ENCODE results near the gene ODR4. TPM values are rescaled to one million over a fixed set of nuclear protein-coding genes. Genes with fewer than 3 reads are reported as not detected.
A peak's percentile ranks its signal among the peaks of the same experiment; 100 is the strongest.

ODR4 gene
- total and polyA plus RNA-seq, 2 experiments from 2014 or later = 22.8 to 29.2 TPM

DNA sequence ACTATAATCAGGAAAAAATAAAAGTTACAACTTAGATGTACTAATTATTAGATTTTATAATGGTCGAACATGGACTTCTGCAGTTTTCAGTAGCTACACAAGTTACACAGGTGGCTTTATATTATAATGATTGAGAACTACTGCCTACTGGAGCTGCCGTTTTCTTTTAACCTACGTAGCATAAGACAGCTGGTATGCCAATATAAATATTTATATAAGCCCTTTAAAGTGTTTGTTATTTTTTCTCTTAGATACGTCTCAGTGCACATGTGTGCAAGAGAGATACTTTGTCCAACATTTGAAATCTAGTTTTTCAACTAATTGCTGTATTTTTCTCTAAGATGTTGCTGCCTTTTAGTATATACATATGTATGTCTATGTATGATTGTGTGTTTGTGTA lies 42.9 kb downstream of the ODR4 start:
- Histone ChIP-seq H3K27ac (no peak overlapping the region), H2AFZ (no peak overlapping the region), H3K4me2 (no peak overlapping the region), H3K4me3 (no peak overlapping the region), H3K9me3 (ENCODE audit: low read depth) (no peaks in the 10 kb centered on the region), H4K20me1 (ENCODE audit: insufficient read depth, poor library complexity, severe bottlenecking) (no peaks in the 10 kb centered on the region), H3K27me3 (no peaks in the 10 kb centered on the region), H3K9me2 (replicated peaks; ENCODE audit: insufficient read depth) (no peaks in the 10 kb centered on the region), H3K79me2 (no peaks in the 10 kb centered on the region), H3K4me1 (ENCODE audit: insufficient read depth) (no peaks in the 10 kb centered on the region), H3K36me3 (replicated peaks; ENCODE audit: insufficient read depth, low read depth) (no peaks in the 10 kb centered on the region)
- no peak for TF ChIP-seq CTCF (IDR thresholded peaks at IDR 0.05; ENCODE audit: poor library complexity)
- WGBS (ENCODE audit: low lambda C conversion rate, missing lambda C conversion rate) = 68% methylated on average over 4 of the region's 4 CpGs
- no peak for DNase-seq (ENCODE audit: low spot score)

DNA sequence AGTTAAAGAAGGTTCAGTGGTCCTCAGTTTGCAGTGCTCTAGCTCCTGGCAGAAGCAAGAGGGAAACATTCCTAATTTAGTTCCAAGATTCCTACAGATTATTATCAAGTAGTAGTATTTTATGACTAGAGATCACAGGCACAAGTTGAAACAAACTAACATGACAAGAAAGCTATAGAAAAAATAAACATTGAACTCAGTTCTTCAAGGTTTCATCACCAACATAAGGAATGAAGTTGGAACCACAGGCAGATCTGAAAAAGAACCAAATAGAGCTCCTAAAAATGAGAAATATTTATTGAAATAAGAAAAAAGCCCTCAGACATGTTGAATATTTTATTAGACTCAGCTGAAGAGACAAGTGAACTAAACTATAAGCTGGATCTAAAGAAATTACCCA lies 44.7 kb downstream of the ODR4 start:
- Histone ChIP-seq H3K4me1 (ENCODE audit: insufficient read depth) (no peaks in the 10 kb centered on the region), H3K79me2 (no peaks in the 10 kb centered on the region), H4K20me1 (ENCODE audit: insufficient read depth, poor library complexity, severe bottlenecking) (no peaks in the 10 kb centered on the region), H3K27ac (peak overlapping the region; percentile 1), H3K9me2 (replicated peaks; ENCODE audit: insufficient read depth) (no peaks in the 10 kb centered on the region), H3K9me3 (ENCODE audit: low read depth) (no peaks in the 10 kb centered on the region), H3K36me3 (replicated peaks; ENCODE audit: insufficient read depth, low read depth) (no peaks in the 10 kb centered on the region), H3K27me3 (no peaks in the 10 kb centered on the region), H3K4me2 (no peak overlapping the region), H2AFZ (no peak overlapping the region), H3K4me3 (no peak overlapping the region)
- DNase-seq (ENCODE audit: low spot score) = no peak
- no peak for TF ChIP-seq CTCF (IDR thresholded peaks at IDR 0.05; ENCODE audit: poor library complexity)
- no peak for TF ChIP-seq EZH2 (IDR thresholded peaks at IDR 0.05; ENCODE audit: borderline replicate concordance)
- TF ChIP-seq EZH2phosphoT487 (IDR thresholded peaks at IDR 0.05; ENCODE audit: low read depth, severe bottlenecking, unreplicated experiment) = no peak

- H3K9me2 ChIP-seq (replicated peaks; ENCODE audit: insufficient read depth) = no peaks in the 10 kb centered on the region
- WGBS (ENCODE audit: low lambda C conversion rate, missing lambda C conversion rate) = 80% methylated on average over 1 of the region's 1 CpG
- H3K4me1 ChIP-seq (ENCODE audit: insufficient read depth) = no peaks in the 10 kb centered on the region
- no peak overlapping the region for H2AFZ ChIP-seq
- DNase-seq (ENCODE audit: low spot score) = no peak
- no peaks in the 10 kb centered on the region for H3K27me3 ChIP-seq
- peak overlapping the region; percentile 1 for H3K27ac ChIP-seq
- H3K9me3 ChIP-seq (ENCODE audit: low read depth) = no peaks in the 10 kb centered on the region
- TF ChIP-seq EZH2phosphoT487 (IDR thresholded peaks at IDR 0.05; ENCODE audit: low read depth, severe bottlenecking, unreplicated experiment) = no peak
- TF ChIP-seq EZH2 (IDR thresholded peaks at IDR 0.05; ENCODE audit: borderline replicate concordance) = no peak
- no peak for TF ChIP-seq CTCF (IDR thresholded peaks at IDR 0.05; ENCODE audit: poor library complexity)
- no peaks in the 10 kb centered on the region for H3K79me2 ChIP-seq
- H3K4me2 ChIP-seq = no peak overlapping the region
- no peaks in the 10 kb centered on the region for H3K36me3 ChIP-seq (replicated peaks; ENCODE audit: insufficient read depth, low read depth)
- no peak overlapping the region for H3K4me3 ChIP-seq
- no peaks in the 10 kb centered on the region for H4K20me1 ChIP-seq (ENCODE audit: insufficient read depth, poor library complexity, severe bottlenecking)
Measured at GRCh38 chr1:186420923-186421322, 45.3 kb downstream of the ODR4 start.

- Histone ChIP-seq H3K4me3 (no peak overlapping the region), H3K4me2 (no peak overlapping the region), H2AFZ (no peak overlapping the region), H4K20me1 (ENCODE audit: insufficient read depth, poor library complexity, severe bottlenecking) (no peaks in the 10 kb centered on the region), H3K27ac (no peak overlapping the region), H3K27me3 (no peaks in the 10 kb centered on the region), H3K4me1 (ENCODE audit: insufficient read depth) (no peaks in the 10 kb centered on the region), H3K79me2 (no peaks in the 10 kb centered on the region), H3K9me3 (ENCODE audit: low read depth) (no peaks in the 10 kb centered on the region), H3K36me3 (replicated peaks; ENCODE audit: insufficient read depth, low read depth) (no peaks in the 10 kb centered on the region), H3K9me2 (replicated peaks; ENCODE audit: insufficient read depth) (no peaks in the 10 kb centered on the region)
- WGBS (ENCODE audit: low lambda C conversion rate, missing lambda C conversion rate) = 88% methylated on average over 6 of the region's 6 CpGs
- no peak for DNase-seq (ENCODE audit: low spot score)
- no peak for TF ChIP-seq CTCF (IDR thresholded peaks at IDR 0.05; ENCODE audit: poor library complexity)
- no peak for TF ChIP-seq EZH2phosphoT487 (IDR thresholded peaks at IDR 0.05; ENCODE audit: low read depth, severe bottlenecking, unreplicated experiment)
- TF ChIP-seq EZH2 (IDR thresholded peaks at IDR 0.05; ENCODE audit: borderline replicate concordance) = no peak
Measured at GRCh38 chr1:186421446-186421845, 45.8 kb downstream of the ODR4 start.
